Fibroblast of skin of right quadriceps (primary cell): ENCODE measurements around the gene MYH16.
"Not testable (repeated sequence)": the region's sequence is repeated elsewhere in the genome, so short reads cannot be mapped to it uniquely, and the experiment has no call there.

Experiments used
- DNase-seq: peaks from one replicate; pipeline ENCODE4 v3.0.0-alpha.2; 2013

MYH16 gene

DNA sequence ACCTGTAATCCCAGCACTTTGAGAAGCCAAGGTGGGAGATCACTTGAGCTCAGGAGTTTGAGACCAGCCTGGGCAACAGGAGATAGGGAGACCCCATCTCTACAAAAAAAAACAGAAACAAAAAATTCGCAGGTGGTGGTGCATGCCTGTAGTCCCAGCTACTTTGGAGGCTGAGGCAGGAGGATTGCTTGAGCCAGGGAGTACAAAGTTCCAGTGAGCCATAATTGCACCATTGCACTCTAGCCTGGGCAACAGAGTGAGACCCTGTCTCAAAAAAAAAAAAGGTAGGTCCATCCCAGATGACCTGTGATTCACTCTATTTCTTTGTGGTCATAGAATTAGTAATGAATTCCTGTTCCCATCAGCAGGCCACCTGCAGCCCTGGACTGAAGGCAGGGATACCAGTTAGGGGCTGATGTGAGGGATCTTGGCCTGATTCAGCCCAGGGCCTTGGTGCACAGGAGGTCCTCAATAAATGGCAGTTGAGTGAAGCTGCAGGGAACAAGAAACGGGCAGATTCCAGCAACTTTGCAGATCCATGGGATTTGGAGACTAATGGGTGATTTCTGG lies at the start of gene MYH16:
Gene MYH16 (plus strand): TSS at position 364 of the 570 bp plus-strand sequence.
- DNase-seq: no peak

DNA sequence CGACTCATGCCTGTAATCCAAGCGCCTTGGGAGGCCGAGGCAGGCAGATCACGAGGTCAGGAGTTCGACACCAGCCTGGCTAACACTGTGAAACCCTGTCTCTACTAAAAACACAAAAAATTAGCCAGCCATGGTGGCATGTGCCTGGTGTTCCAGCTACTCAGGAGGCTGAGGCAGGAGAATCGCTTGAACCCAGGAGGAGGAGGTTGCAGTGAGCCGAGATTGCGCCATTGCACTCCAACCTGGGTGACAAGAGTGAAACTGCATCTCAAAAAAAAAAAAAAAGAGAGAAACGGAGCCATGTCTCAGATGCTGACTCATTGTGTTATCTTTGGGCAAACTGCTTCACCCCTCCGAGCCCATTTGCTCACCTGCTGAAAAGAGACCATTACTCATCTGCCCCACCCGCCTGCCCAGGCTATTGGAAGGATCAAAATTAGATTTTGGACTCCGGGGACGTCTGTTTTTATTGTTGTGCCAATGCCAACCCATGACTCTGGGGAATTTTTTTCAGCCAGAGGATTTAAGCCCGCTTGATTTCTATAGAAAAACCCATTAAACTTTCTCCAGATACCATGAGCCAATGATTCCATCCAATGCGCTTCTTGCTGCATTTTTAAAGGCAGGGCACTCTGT lies 48.3 kb upstream of the MYH16 start:
- DNase-seq: not testable (repeated sequence)

DNA sequence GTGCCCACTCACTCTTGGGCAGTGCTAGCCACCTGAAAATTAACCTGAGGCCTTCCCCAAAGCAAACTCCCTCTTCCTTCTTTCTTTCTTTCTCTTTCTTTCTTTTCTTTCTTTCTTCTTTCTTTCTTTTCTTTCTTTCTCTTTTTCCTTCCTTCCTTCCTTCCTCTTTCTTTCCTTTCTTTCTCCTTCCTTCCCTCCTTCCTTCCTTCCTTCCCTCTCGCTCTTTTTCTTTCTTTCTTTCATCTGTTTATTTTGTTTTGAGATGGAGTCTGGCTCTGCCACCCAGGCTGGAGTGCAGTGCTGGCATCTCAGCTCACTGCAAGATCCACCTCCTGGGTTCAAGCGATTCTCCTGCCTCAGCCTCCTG lies 47.8 kb upstream of the MYH16 start:
- no peak for DNase-seq

DNA sequence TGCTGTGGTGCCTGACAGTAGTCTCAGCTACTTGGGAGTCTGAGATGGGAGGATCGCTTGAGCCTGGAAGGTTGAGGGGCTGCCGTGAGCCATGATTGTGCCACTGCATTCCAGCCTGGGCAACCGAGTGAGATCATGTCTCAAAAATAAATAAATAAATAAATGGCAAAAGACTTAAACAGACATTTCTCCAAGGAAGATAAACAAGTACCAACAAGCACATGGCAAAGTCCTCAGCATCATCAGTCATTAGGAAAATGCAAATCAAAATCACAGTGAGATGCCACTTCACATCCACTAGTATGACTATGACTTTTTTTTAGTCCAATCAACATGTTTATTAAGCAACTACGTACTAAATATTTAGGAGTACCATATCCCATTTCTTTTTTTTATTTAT lies 43.4 kb upstream of the MYH16 start:
- no peak for DNase-seq

DNA sequence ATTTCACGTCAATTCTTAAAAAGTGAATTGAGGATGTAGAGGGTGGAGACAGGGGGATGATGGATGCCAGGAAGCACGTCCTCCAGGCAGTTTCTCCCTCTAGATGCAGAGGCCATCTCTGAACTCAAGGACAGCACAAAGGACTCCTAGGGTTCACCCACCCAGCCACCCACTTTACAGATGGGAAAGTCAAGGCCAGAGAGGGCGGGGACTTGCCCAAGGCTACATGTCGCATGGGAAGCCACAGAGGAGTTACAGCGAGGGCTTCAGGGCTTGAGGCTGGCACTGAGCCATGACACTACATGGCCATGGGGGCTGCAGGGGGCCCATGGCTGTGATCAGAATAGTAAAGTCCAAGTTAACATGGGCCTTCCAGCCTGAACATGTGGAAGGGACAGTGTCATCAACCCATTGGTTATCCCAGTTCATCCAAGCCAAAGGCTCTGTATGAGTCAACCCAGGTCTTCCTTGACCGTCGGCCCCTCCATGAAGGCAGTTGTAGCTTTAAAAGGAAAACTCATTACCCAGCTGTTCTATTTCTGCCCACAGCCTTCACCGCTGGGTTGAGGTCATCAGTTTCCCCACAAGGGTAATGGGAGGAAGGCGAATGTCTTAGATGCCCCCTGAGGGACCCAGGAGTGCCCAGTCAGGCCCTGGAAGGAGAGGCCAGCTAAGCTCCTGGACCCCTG lies 40.4 kb upstream of the MYH16 start:
- no peak for DNase-seq

DNA sequence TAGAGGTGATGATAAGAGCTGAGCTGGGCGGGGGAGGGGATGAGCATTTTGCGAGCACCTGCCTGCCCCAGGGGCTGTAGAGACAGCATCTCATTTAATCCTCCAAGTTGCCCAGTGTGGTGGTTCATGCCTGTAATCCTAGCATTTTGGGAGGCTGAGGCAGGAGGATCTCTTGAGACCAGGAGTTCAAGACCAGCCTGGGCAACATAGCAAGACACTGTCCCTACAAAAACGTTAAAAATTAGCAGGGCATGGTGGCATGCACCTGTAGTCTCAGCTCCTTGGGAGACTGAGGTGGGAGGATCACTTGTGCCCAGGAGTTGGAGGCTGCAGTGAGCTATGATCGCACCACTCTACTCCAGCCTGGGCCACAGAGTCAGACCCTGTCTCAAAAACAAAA lies 39.7 kb upstream of the MYH16 start:
- DNase-seq: not testable (repeated sequence)

DNA sequence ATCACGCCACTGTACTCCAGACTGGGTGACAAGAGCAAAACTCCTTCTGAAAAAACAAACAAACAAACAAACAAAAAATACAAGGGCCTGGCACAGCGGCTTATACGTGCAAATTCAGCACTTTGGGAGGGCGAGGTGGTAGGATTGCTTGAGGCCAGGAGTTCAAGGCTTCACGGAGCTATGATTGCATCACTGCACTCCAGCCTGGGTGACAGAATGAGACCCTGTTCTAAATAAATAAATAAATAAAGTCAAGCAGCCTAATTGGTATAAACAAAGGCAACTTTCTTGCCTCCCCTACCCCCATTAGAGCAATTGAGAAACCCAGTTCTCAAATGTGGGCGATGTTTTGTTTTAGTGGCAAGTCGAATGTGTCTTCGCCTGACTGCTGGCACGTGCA lies 38.5 kb upstream of the MYH16 start:
- no peak for DNase-seq

DNA sequence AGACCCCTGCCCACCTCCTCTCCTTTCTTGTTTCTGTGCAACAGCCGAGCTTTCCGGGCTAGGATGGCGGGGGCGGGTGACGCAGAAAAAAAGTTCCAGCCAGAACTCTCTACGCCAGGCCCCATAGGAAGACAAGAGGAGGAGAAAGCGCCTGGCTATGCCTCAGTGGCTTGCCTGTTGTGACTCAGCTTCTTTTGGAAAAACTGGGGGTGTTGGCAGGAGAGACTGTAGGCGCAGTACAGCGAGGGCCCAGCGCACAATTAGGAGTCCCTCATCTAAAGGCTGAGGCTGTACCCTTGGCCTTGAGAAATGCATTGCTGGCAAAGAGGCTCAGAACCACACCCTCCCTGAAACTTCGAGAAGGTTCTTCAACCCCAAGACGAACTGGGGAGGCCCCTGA lies 36.7 kb upstream of the MYH16 start:
- DNase-seq: no peak

DNA sequence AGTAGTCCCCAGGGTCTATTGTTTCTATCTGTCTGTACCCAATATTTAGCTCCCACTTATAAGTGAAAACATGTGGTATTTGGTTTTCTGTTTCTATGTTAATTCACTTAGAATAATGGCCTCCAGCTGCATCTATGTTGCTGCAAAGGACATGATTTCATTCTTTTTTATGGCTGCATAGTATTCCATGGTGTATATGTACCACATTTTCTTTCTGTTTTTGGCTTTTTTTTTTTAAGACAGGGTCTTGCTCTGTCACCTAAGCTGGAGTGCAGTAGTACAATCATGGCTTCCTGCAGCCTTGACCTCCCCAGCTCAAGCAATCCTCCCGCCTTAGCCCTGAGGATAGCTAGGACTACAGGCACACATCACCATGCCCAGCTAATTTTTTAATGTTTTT lies 34.8 kb upstream of the MYH16 start:
- DNase-seq: not testable (repeated sequence)

DNA sequence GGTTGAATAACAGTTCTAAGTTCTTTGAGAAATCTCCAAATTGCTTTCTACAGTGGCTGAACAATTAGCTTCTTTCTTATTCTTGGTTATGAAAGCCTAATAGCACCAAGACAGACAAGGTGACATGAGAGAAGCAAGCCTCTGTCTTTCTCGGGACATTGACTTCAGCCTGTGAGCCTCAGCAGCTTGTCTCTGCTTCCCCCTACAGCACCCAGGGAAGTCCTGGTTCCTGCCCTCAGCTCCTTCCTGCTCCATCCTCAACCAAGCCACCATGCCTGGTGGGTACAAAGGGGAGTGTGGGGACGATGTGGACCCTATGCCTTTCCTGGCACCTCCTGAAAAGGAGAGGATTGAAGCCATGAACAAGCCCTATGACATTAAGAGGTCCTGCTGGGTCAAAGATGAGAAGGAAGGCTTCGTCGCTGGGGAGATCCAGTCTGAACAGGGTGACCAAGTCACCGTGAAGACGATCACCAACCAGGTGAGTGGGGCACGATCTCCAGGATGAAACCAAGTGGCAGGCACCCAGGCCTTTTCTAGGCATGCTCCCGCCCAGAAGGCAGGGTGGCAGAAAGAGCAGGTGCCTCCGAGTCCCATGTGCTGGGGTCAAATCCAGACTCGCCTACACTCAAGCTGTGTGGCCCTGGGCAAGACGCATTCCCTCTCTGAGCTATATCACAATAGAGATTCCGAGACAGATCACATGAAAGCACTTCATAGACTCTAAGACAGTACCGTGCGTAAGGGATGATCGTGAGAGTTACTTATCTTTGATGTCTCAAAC lies 33.9 kb upstream of the MYH16 start:
- no peak for DNase-seq

DNA sequence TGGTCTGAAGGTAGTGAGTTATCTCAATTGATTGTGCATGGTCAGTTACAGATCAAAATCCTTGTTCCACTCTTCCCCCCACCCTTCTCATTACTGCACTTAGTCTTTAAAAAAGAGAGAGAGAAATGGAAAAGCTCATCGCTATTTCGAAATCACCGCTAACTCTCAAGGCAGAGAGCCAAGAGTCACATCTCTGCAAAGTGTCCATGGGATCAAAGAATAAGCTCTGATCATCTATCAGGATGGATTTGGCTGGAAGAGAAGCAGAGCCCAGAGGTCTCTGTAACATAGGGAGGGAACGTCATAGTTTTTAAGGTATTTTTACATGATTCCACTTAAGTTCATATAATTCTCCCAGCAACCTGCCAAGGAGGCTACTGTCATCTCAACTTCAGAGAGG lies 30.0 kb upstream of the MYH16 start:
- no peak for DNase-seq

DNA sequence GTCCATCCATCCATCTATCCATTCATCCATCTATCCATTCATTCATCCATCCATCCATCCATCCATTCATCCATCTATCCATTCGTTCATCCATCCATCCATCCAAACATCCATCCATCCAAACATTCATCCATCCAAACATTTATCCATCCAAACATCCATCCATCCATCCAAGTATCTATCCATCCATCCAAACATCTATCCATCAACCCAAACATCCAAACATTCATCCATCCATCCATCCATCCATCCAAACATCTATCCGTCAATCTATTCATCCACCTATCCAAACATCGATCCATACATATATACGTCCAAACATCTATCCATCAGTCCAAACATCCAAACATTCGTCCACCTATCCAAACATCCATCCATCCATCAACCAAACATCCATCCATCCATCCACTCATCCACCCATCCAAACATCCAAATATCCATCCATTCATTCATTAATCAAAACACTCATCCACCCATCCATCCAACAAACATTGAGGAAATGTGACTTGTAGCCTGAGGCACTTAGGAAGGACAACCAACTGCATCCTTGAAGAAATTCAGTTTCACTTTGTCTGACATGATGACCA lies 28.8 kb upstream of the MYH16 start:
- no peak for DNase-seq

DNA sequence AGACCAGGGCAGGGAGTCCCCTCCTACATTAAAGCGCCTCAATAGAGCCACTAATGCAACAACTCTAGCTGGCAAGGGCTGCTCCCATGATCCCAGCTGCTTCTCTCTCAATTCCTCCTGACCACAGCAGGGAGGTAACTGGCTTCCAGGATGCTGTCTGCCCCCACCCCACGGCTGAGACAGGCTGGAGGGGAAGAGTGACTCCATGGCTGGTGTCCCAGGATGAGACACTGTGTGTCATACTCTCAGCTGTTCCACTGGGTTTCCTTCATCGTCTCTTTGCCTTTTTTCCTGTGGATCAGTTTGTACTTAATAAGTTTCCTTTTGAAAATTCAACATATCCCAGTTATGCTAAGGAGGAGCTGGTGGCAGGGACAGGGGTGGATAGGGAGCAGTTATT lies 27.7 kb upstream of the MYH16 start:
- DNase-seq: peak; percentile 40

DNA sequence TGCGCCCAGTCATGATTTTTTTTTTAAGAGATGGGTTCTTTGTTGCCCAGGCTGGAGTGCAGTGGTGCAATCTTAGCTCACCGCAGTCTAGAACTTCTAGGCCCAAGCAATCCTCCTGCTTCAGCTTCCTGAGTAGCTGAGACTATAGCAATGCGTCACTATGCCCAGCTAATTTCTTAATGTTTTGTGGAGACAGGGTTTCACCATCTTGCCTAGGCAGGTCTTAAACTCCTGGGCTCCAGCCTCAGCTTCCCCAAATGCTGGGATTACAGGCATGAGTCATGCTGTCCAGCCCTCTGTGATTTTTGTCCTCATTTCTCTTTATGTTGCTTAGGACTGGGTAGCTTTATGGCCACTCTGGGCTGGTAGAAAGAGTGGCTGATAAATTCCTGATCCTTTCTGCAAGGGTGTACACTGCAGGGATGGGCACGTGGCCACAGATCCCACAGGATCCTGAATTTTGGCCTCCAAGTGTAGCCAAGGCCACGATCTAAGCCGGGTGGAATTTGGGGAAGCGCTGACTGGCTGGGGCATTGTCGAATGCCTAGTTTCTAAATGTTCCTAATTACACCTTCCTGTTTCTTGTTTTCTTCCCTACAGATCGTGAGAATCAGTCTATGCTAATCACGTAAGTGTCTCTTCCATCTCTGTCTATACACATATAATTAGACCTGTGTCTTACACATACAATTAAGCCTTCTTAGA lies 24.1 kb upstream of the MYH16 start:
- DNase-seq: no peak

DNA sequence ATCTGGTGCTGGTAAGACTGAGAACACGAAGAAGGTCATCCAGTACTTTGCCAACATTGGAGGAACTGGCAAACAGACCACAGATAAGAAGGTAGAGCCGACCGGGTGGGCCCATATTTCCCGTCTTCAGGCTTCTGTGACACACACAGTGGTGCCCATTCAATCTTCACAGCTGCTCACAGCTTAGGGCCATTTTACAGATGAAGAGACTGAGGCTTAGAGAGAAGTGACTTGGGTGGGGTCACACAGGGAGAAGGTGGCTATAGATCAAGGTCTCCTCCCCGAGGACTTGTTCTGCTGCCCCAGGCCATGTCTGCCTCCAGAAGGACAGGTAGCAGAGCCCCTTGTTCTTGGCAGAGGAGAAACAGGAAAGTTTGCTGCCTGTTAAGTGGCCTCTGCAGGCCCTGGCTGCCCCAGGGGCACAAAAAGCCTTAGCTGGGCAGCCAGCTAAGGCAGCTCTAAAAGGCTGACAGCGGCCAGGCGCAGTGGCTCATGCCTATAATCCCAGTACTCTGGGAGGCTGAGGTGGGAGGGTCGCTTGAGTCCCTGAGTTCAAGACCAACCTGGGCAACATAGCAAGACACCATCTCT lies 22.6 kb upstream of the MYH16 start:
- DNase-seq: no peak

DNA sequence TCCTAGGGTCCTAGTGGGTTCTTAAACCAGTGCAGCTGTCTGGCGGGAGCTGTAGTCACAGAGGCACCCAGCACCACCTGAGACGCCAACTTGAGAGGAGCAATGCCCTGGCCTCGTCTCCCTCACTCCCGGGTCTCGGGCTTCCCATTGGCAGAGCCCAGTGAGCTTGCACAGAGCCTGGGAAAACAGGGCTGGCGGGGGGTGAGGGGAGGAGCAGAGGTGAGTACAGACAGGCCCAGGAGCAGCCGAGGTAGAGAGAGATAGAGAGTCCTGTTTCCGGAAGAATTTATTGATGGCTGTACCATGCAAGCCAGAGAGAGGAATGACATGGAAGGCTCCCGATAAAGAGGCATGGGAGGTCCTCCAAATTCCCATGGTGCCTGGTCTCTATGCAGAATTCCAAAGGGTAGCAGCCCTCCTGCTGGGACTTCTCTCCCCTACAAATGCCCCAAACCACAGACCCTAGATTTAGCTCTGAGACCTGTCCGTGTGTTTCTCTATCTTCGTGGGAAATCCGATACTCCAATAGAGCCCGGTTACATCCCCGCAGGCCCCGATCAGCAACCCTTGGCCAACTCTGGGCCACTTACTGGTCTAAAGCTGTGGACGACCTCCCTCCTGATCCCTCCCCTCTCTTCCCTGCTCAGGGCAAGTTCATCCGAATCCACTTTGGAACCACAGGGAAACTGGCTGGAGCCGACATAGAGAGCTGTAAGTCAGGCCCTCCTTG lies 20.3 kb upstream of the MYH16 start:
- no peak for DNase-seq

DNA sequence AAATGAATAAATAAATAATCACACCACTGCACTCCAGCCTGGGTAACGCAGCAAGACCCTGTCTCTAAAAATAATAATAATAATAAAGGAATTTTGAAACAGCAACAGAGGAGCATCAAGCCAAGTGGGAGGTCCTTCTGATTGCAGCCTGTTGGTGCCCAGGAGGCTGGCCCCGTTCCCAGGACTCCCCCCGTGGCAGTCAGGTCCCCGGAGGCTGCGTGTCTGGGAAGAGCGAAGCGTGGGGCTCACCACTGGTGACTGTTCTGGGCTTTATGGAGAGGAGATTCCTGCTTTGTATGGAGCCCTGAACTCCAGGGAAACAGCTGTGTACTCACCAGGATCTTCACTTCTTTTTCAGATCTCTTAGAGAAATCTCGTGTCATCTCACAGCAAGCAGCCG lies 19.3 kb upstream of the MYH16 start:
- DNase-seq: no peak

DNA sequence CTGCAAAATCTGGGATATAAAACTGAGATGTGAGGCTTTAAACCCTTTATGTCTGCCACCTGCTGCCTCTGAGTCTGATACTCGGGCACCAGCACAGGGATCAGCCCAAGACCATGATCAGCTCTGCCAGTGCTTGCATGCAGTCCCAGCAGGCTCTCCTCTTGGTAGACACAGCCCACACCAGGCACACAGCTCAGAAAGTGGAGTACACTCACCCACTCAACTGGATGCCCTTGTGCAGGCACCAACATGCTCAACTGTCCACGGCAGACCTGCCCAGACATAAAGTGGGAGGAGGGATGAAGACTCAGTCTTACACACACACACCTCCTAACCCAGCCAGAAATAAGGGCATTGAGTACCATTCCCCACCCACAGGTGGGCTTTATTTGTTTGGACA lies 18.2 kb upstream of the MYH16 start:
- DNase-seq: no peak

DNA sequence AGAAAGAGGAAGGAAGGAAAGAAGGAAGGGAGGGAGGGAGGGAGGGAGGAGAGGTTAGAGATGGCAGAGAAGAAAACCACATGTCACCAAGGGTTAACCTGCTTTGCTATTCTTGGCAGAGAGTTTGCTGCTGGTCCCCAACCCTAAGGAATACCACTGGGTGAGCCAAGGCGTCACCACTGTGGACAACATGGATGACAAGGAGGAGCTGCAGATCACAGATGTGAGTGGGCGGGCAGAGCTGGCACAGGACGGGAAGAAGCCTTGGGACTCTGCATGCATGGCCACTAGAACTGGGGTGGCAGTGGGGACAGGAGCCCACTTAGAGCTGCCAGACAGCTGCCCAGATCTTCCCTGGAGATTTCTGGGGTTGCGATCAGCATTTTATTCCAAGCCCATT lies 17.2 kb upstream of the MYH16 start:
- DNase-seq: no peak

DNA sequence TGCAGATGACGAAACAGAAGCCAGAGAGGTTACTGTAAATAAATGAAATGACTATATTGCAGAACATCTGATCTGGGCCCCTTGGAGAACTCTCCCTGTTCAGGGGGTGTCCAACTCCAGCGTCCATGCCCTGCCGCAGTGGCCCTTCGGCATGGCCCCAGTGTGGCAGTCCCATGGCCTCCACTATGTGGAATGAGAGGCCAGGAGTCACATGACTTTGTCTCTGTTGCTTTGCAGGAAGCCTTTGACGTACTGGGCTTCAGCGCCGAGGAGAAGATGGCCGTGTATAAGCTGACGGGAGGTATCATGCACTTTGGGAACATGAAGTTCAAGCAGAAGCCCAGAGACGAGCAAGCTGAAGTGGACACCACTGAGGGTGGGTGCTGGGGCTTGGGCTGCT lies 15.6 kb upstream of the MYH16 start:
- no peak for DNase-seq

DNA sequence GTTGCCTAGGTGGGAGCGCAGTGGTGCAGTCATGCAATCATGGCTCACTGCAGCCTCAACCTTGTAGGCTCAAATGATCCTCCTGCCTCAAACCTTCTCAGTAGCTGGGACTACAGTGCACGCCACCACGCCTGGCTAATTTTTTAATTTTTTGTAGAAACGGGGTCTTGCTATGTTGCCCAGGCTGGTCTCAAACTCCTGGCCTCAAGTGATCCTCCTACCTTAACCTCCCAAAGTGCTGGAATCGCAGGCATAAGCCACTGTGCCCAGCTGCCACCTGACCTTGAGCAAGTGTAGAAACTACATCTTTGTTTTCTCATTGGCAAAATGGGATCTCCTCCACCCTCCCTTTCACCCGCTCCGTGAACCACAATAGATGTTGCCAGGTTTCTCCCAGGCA lies 15.0 kb upstream of the MYH16 start:
- DNase-seq: no peak

DNA sequence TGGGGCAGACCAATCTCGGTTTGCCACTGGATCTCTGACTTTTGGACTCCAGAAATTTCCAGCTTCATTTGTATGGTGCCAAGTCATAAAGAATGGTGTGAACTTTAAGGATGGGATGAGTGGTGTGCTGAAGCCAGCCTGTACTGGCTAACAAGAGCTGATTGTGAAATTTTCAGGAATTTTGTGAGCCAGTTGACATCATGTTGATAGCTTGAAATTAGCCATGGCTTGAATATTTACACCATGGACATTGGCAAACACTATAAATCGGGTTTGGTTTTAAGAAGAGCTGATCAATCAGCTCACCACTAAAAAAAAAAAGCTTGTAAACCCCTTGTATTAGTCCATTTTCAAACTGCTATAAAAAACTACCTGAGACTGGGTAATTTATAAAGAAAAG lies 14.1 kb upstream of the MYH16 start:
- no peak for DNase-seq
